H1 (cell line): ENCODE measurements around the gene ELAPOR2. TPM values are rescaled to one million over a fixed set of nuclear protein-coding genes. Genes with fewer than 3 reads are reported as not detected.

Experiments used
- CTCF ChIA-PET: fragments of 300-600 bp; sonication (Branson Sonifier 250); formaldehyde crosslinking; loops from one replicate; lab custom pipeline; 2021; ENCODE audit not compliant: partially characterized antibody; lab: Charles Lee
- POLR2A ChIA-PET: fragments of 300-600 bp; sonication (Branson Sonifier 250); formaldehyde crosslinking; loops from one replicate; lab custom pipeline; 2021; ENCODE audit warnings: inconsistent platforms; ENCODE audit not compliant: partially characterized antibody; lab: Charles Lee
- DNase-seq, 2 experiments: peaks; one replicate each; pipeline versions ENCODE4 v3.0.0 to v3.0.0-alpha.2; 2010 to 2022; ENCODE audit warnings: low spot score in 2 of 2, low read depth in 1 of 2, mixed read lengths in 1 of 2
- FAIRE-seq: peaks from 2 replicates; lab custom pipeline; 2011; peaks lifted over from hg19 to GRCh38; lab: Jason Lieb, UNC
- H2AFZ ChIP-seq: 2 replicates; pipeline ENCODE4 v1.8.1; 2012; ENCODE audit warnings: low read length, inconsistent platforms
- H2AK5ac ChIP-seq: 2 replicates; pipeline ENCODE4 v1.6.1; 2013; ENCODE audit warnings: low read depth, low read length
- H2BK120ac ChIP-seq: replicated peaks from 2 replicates; pipeline ENCODE3; 2013; ENCODE audit warnings: low read depth, low read length, inconsistent platforms
- H2BK12ac ChIP-seq: 2 replicates; pipeline ENCODE4 v1.6.1; 2013; ENCODE audit warnings: low read depth, low read length
- H2BK15ac ChIP-seq: 2 replicates; pipeline ENCODE4 v1.6.1; 2013; ENCODE audit warnings: low read length
- H2BK20ac ChIP-seq: 2 replicates; pipeline ENCODE4 v1.6.1; 2013; ENCODE audit warnings: low read length
- H2BK5ac ChIP-seq: 2 replicates; pipeline ENCODE4 v1.6.1; 2013; ENCODE audit warnings: low read depth, low read length
- H3K14ac ChIP-seq: 2 replicates; pipeline ENCODE4 v1.6.1; 2013; ENCODE audit warnings: inconsistent platforms; ENCODE audit not compliant: insufficient read length
- H3K18ac ChIP-seq: 2 replicates; pipeline ENCODE4 v1.6.1; 2013; ENCODE audit warnings: low read length; ENCODE audit errors: extremely low read depth
- H3K23ac ChIP-seq: 2 replicates; pipeline ENCODE4 v1.6.1; 2013; ENCODE audit warnings: inconsistent platforms; ENCODE audit not compliant: insufficient read length
- H3K23me2 ChIP-seq: 2 replicates; pipeline ENCODE4 v1.6.1; 2013; ENCODE audit warnings: low read depth, low read length
- H3K27ac ChIP-seq: 2 replicates; pipeline ENCODE4 v1.6.1; 2011; ENCODE audit warnings: low read depth, low read length, inconsistent platforms
- H3K27me3 ChIP-seq, 4 experiments: replicated peaks in 1 of 4; 1 replicate in 1 of 4; 2 replicates in 3 of 4; pipeline versions ENCODE4 v1.6.1 to v1.8.1; 2011 to 2013; ENCODE audit warnings: low read length in 3 of 4, mild to moderate bottlenecking in 3 of 4, inconsistent platforms in 2 of 4, mixed read lengths in 2 of 4, moderate library complexity in 1 of 4; ENCODE audit not compliant: control insufficient read depth in 3 of 4, insufficient read depth in 3 of 4; ENCODE audit errors: extremely low read depth in 1 of 4
- H3K36me3 ChIP-seq, 4 experiments: 2 replicates each; pipeline versions ENCODE4 v1.6.1 to v1.8.1; 2011 to 2013; ENCODE audit warnings: mild to moderate bottlenecking in 4 of 4, low read length in 3 of 4, moderate library complexity in 2 of 4, control low read depth in 1 of 4, inconsistent platforms in 1 of 4; ENCODE audit not compliant: insufficient read depth in 4 of 4, control insufficient read depth in 2 of 4
- H3K4ac ChIP-seq: replicated peaks from 2 replicates; pipeline ENCODE3; 2013; ENCODE audit warnings: low read length, low read depth, mixed read lengths, inconsistent platforms; ENCODE audit not compliant: insufficient read length
- H3K4me1 ChIP-seq, 4 experiments: replicated peaks in 1 of 4; 1 replicate in 1 of 4; 2 replicates in 3 of 4; pipeline versions ENCODE4 v1.6.1 to v1.8.1; 2011 to 2013; ENCODE audit warnings: low read length in 3 of 4, inconsistent platforms in 2 of 4, mixed read lengths in 1 of 4; ENCODE audit not compliant: insufficient read depth in 4 of 4, control insufficient read depth in 3 of 4
- H3K4me2 ChIP-seq, 2 experiments: 2 replicates each; pipeline versions ENCODE4 v1.6.1 to v1.8.1; 2011 to 2013; ENCODE audit warnings: low read depth in 2 of 2, low read length in 2 of 2, control low read depth in 1 of 2, inconsistent platforms in 1 of 2, mild to moderate bottlenecking in 1 of 2; ENCODE audit not compliant: insufficient read depth in 1 of 2
- H3K4me3 ChIP-seq, 4 experiments: fragments of 200-600, 300-600 bp in 1 of 4; sonication (generic), shearing (Covaris generic), sonication (Bioruptor Twin) in 1 of 4; 2 replicates each; pipeline versions ENCODE4 v1.5.1 to v1.8.1; 2011 to 2016; ENCODE audit warnings: low read length in 4 of 4, low read depth in 3 of 4, control low read depth in 2 of 4, inconsistent platforms in 2 of 4, mild to moderate bottlenecking in 2 of 4, mixed read lengths in 1 of 4, moderate library complexity in 1 of 4; ENCODE audit not compliant: insufficient read depth in 2 of 4; ENCODE audit errors: extremely low read depth in 1 of 4
- H3K56ac ChIP-seq: replicated peaks from 2 replicates; pipeline ENCODE3; 2013; ENCODE audit warnings: low read depth, mild to moderate bottlenecking, mixed read lengths, low read length, inconsistent platforms; ENCODE audit not compliant: insufficient read length
- H3K79me1 ChIP-seq: 2 replicates; pipeline ENCODE4 v1.6.1; 2013; ENCODE audit warnings: low read depth, low read length, control low read depth
- H3K79me2 ChIP-seq, 2 experiments: 2 replicates each; pipeline versions ENCODE4 v1.6.1 to v1.8.1; 2012 to 2013; ENCODE audit warnings: low read length in 2 of 2, mild to moderate bottlenecking in 2 of 2, inconsistent platforms in 1 of 2; ENCODE audit not compliant: insufficient read depth in 2 of 2, control insufficient read depth in 1 of 2
- H3K9ac ChIP-seq, 4 experiments: replicated peaks in 1 of 4; 1 replicate in 1 of 4; 2 replicates in 3 of 4; pipeline versions ENCODE4 v1.6.1 to v1.8.1; 2011 to 2013; ENCODE audit warnings: low read depth in 3 of 4, low read length in 3 of 4, control low read depth in 2 of 4, mild to moderate bottlenecking in 2 of 4, moderate library complexity in 2 of 4, inconsistent platforms in 1 of 4; ENCODE audit errors: extremely low read depth in 1 of 4
- H3K9me3 ChIP-seq, 2 experiments: 2 replicates each; pipeline versions ENCODE4 v1.6.1 to v1.8.1; 2012 to 2013; ENCODE audit warnings: mild to moderate bottlenecking in 2 of 2, moderate library complexity in 2 of 2, control low read depth in 1 of 2, inconsistent platforms in 1 of 2, low read depth in 1 of 2, low read length in 1 of 2, mixed read lengths in 1 of 2; ENCODE audit not compliant: insufficient read depth in 2 of 2
- H4K20me1 ChIP-seq, 2 experiments: replicated peaks in 1 of 2; 2 replicates each; pipeline versions ENCODE3 to v1.8.1; 2011 to 2013; ENCODE audit warnings: inconsistent platforms in 2 of 2, low read length in 2 of 2, mild to moderate bottlenecking in 1 of 2; ENCODE audit not compliant: insufficient read depth in 2 of 2, control insufficient read depth in 1 of 2
- H4K5ac ChIP-seq: 2 replicates; pipeline ENCODE4 v1.6.1; 2013; ENCODE audit warnings: low read length, low read depth, mixed read lengths, inconsistent platforms; ENCODE audit not compliant: insufficient read length
- H4K8ac ChIP-seq: 2 replicates; pipeline ENCODE4 v1.8.0; 2013; ENCODE audit warnings: mild to moderate bottlenecking, moderate library complexity, low read length, inconsistent platforms; ENCODE audit not compliant: insufficient read depth; ENCODE audit errors: extremely low read depth
- H4K91ac ChIP-seq: replicated peaks from 2 replicates; pipeline ENCODE3; 2013; ENCODE audit warnings: low read length, mixed read lengths, inconsistent platforms; ENCODE audit not compliant: insufficient read length
- CREB1 ChIP-seq: IDR thresholded peaks from 2 replicates; pipeline ENCODE4 v1.6.1; 2012; ENCODE audit warnings: inconsistent platforms
- CTBP2 ChIP-seq: IDR thresholded peaks from 2 replicates; pipeline ENCODE4 v1.7.0; 2011; ENCODE audit warnings: borderline replicate concordance, mild to moderate bottlenecking, moderate library complexity, mixed read lengths, low read length; ENCODE audit not compliant: insufficient read depth, insufficient read length
- NRF1 ChIP-seq: IDR thresholded peaks from 2 replicates; pipeline ENCODE4 v1.6.1; 2011; ENCODE audit warnings: mild to moderate bottlenecking, low read depth, low read length, improper control_type of control experiment
- RNF2 ChIP-seq: fragments of 200-900, 300-1000 bp; sonication (generic); IDR thresholded peaks from 2 replicates; pipeline ENCODE4 v1.7.1; 2016; ENCODE audit warnings: borderline replicate concordance, low read depth, mild to moderate bottlenecking, antibody characterized with exemption, low read length; ENCODE audit not compliant: poor library complexity, severe bottlenecking; ENCODE audit errors: missing control alignments
- SP4 ChIP-seq: IDR thresholded peaks from 2 replicates; pipeline ENCODE4 v1.6.1; 2012; ENCODE audit warnings: low read length, inconsistent platforms
- WGBS, 2 experiments: shearing (Covaris generic) in 1 of 2; methylation state at CpG; one replicate each; pipeline versions ENCODE4 v1.1.6 to v1.1.7; 2013 to 2015; ENCODE audit warnings: low lambda C conversion rate in 2 of 2, mixed read lengths in 2 of 2, inconsistent platforms in 1 of 2, low coverage in 1 of 2, missing lambda C conversion rate in 1 of 2; ENCODE audit not compliant: insufficient replicate concordance in 2 of 2, insufficient coverage in 1 of 2, insufficient read length in 1 of 2; ENCODE audit errors: extremely low coverage in 1 of 2, missing lambda C conversion rate in 1 of 2; 5-methylcytosine and 5-hydroxymethylcytosine counted together
- polyA plus RNA-seq, 7 experiments: library from polyadenylated mRNA; depleted of rRNA in 3 of 7; stranded (reverse) in 5 of 7; unstranded in 2 of 7; fragments of >200 nt in 5 of 7; fragments of 200-250 nt in 2 of 7; gene quantifications; 1 replicate in 5 of 7; 2 replicates in 1 of 7; 4 replicates in 1 of 7; pipeline versions ENCODE4 v1.2.1 to v1.2.3, GENCODE V29; 2011 to 2013; ENCODE audit warnings: missing spikeins in 2 of 7, mixed read lengths in 2 of 7
- total RNA-seq: library from RNA; stranded (reverse); fragmentation: NEBNext Ultra II Directional; extraction: Animal tissue kit (Norgen Biotek cat#: 25700); gene quantifications from 2 replicates; pipeline ENCODE4 v1.2.1, GENCODE V29; 2021

ELAPOR2 gene
- total and polyA plus RNA-seq, 2 of the 8 experiments (the other 6 are each of a cell fraction or from before 2014, with no cell fraction given) = 12.9 to 32.9 TPM

- 0 out of 2 replicates have a peak, but pooled peaks cover 1% of the 10 kb centered on the region for H3K23me2 ChIP-seq
- no peak overlapping the region for H3K9ac ChIP-seq
- no peaks in the 10 kb centered on the region for H3K27me3 ChIP-seq
- H4K91ac ChIP-seq = no peak overlapping the region
- H3K9me3 ChIP-seq = no peaks in the 10 kb centered on the region; a peak in 1 of 4 replicates
- ChIA-PET POLR2A (no interaction called here), CTCF (interaction anchor here (0.7 to 1.7 kb wide), 5 partner anchors 20 to 116 kb away, joined by 3 to 5 read pairs (median 3); no protein-coding TSS in a partner anchor)
- no peak overlapping the region for H3K18ac ChIP-seq
- DNase-seq = no peak
- no peak overlapping the region for H3K27ac ChIP-seq
- no peak overlapping the region for H4K5ac ChIP-seq
- FAIRE-seq = no peak
- H3K79me2 ChIP-seq = peaks cover 11 to 97% of the 10 kb centered on the region in 2 experiments
- H2AFZ ChIP-seq = no peak overlapping the region
- H3K36me3 ChIP-seq = no peaks in the 10 kb centered on the region
- no peak overlapping the region for H2BK5ac ChIP-seq
- H3K79me1 ChIP-seq = peaks cover 4% of the 10 kb centered on the region; the same call in 1 of the 2 replicates
- no peak overlapping the region for H3K4me3 ChIP-seq
- H2AK5ac ChIP-seq = no peak overlapping the region
- H3K14ac ChIP-seq = no peak overlapping the region
- no peak overlapping the region for H4K8ac ChIP-seq
- no peak overlapping the region for H2BK20ac ChIP-seq
- 89% methylated on average over 4 of the region's 4 CpGs; no CpG with 5 or more reads in 1 of the 2 experiments for WGBS, 2 experiments
- TF ChIP-seq SP4 (no peak), CREB1 (no peak), NRF1 (no peak), CTBP2 (no peak), RNF2 (no peak)
- TF ChIP-seq, all 59 proteins: peak for 0
- peaks cover 2 to 5% of the 10 kb centered on the region in 2 experiments for H4K20me1 ChIP-seq
- H2BK15ac ChIP-seq = no peak overlapping the region
- H3K4ac ChIP-seq = no peak overlapping the region
- H2BK120ac ChIP-seq = no peak overlapping the region
- no peak overlapping the region for H3K56ac ChIP-seq
- peaks cover 0 to 5% (median under 1%) of the 10 kb centered on the region in 4 experiments; a peak in 1 of 7 replicates for H3K4me1 ChIP-seq
- H2BK12ac ChIP-seq = no peak overlapping the region
- H3K23ac ChIP-seq = no peak overlapping the region
- no peak overlapping the region for H3K4me2 ChIP-seq
These were observed 26.7 kb downstream of the ELAPOR2 start for GRCh38 chr7:87032604-87033339.
